HL-60 (cell line): ENCODE data around the gene GRB10.

Experiments used
- DNase-seq, 2 experiments: peaks; one replicate each; pipeline ENCODE4 v3.0.0-alpha.2; 2010 to 2020; ENCODE audit warnings: low read depth in 1 of 2, low spot score in 1 of 2
- H3K27ac ChIP-seq: fragments of 250-450 bp; sonication (Bioruptor Pico); replicated peaks from 2 replicates; pipeline ENCODE4 v1.5.1; 2020; ENCODE audit warnings: mild to moderate bottlenecking, moderate library complexity
- H3K27me3 ChIP-seq: fragments of 250-450 bp; sonication (Bioruptor Pico); 2 replicates; pipeline ENCODE4 v1.5.1; 2021; ENCODE audit warnings: mild to moderate bottlenecking, moderate library complexity; ENCODE audit not compliant: insufficient read depth, poor library complexity, severe bottlenecking
- H3K4me3 ChIP-seq: replicated peaks from 2 replicates; pipeline ENCODE4 v1.5.1; 2011; ENCODE audit warnings: mild to moderate bottlenecking, control low read depth, low read length; ENCODE audit not compliant: insufficient read depth
- CTCF ChIP-seq: IDR thresholded peaks from one replicate; pipeline ENCODE4 v1.5.1; 2011; ENCODE audit warnings: low read length, control low read depth, inconsistent platforms; ENCODE audit not compliant: insufficient read depth
- GABPA ChIP-seq: IDR thresholded peaks from 2 replicates; pipeline ENCODE4 v1.6.1; 2012; ENCODE audit warnings: low read depth
- POLR2AphosphoS5 ChIP-seq: IDR thresholded peaks from 2 replicates; pipeline ENCODE4 v1.6.1; 2012; ENCODE audit warnings: low read depth
- REST ChIP-seq: IDR thresholded peaks from 2 replicates; pipeline ENCODE4 v1.6.1; 2012; ENCODE audit warnings: low read depth; ENCODE audit not compliant: insufficient replicate concordance
- SPI1 ChIP-seq: IDR thresholded peaks from 2 replicates; pipeline ENCODE4 v1.6.1; 2012; ENCODE audit warnings: low read depth, mild to moderate bottlenecking, borderline replicate concordance

The GRB10 gene

GRCh38 chr7:50824882-50825281 is 42.2 kb upstream of the GRB10 start:
- DNase-seq = no peak
- Histone ChIP-seq H3K4me3 (no peak overlapping the region), H3K27me3 (peaks cover 4% of the 10 kb centered on the region), H3K27ac (no peak overlapping the region)
- TF ChIP-seq REST (no peak), CTCF (no peak), POLR2AphosphoS5 (no peak), SPI1 (no peak), GABPA (no peak)

GRCh38 chr7:50822706-50823105 is 40.0 kb upstream of the GRB10 start:
- DNase-seq = no peak
- peaks cover 4% of the 10 kb centered on the region for H3K27me3 ChIP-seq
- no peak overlapping the region for H3K4me3 ChIP-seq
- H3K27ac ChIP-seq = no peak overlapping the region
- TF ChIP-seq POLR2AphosphoS5 = no peak
- TF ChIP-seq SPI1 = no peak
- TF ChIP-seq GABPA = no peak
- no peak for TF ChIP-seq REST
- no peak for TF ChIP-seq CTCF

- Histone ChIP-seq H3K27ac (no peak overlapping the region), H3K4me3 (no peak overlapping the region), H3K27me3 (peaks cover 4% of the 10 kb centered on the region)
- TF ChIP-seq POLR2AphosphoS5 (no peak), CTCF (no peak)
- DNase-seq = no peak
Observed at GRCh38 chr7:50822110-50822509, 39.4 kb upstream of the GRB10 start.

- DNase-seq = no peak
- no peak overlapping the region for H3K27ac ChIP-seq
- no peak overlapping the region for H3K4me3 ChIP-seq
- H3K27me3 ChIP-seq = peaks cover 4% of the 10 kb centered on the region
- TF ChIP-seq POLR2AphosphoS5 (no peak), CTCF (no peak), REST (no peak), SPI1 (no peak), GABPA (no peak)
Observed at GRCh38 chr7:50821457-50822008, 38.8 kb upstream of the GRB10 start.
